Spleen (tissue), 13 donors: ENCODE measurements around the gene UBE4A. TPM values are rescaled to one million over a fixed set of nuclear protein-coding genes. Genes with fewer than 3 reads are reported as not detected.

ENCODE experiments used
- DNase-seq: peaks from one replicate; pipeline ENCODE4 v3.0.0-alpha.2; 2020
- H3K27ac ChIP-seq, 8 donors: fragments of 200-600 bp; sonication (generic) in 7 of 8; 1 replicate in 4 of 8; 2 replicates in 4 of 8; pipeline versions ENCODE4 v1.5.0 to v1.8.0; 2016 to 2021; ENCODE audit warnings: inconsistent platforms in 4 of 8, mild to moderate bottlenecking in 4 of 8, moderate library complexity in 1 of 8
- H3K27me3 ChIP-seq, 7 donors: fragments of 200-600 bp; sonication (generic) in 6 of 7; replicated peaks in 1 of 7; 1 replicate in 4 of 7; 2 replicates in 3 of 7; pipeline versions ENCODE4 v1.5.0 to v1.8.0; 2016 to 2021; ENCODE audit warnings: inconsistent platforms in 3 of 7, mild to moderate bottlenecking in 1 of 7
- H3K36me3 ChIP-seq, 6 donors: fragments of 200-600 bp; sonication (generic) in 5 of 6; 1 replicate in 4 of 6; 2 replicates in 2 of 6; pipeline versions ENCODE4 v1.5.0 to v1.8.0; 2016 to 2021; ENCODE audit warnings: inconsistent platforms in 2 of 6
- H3K4me1 ChIP-seq, 6 donors: fragments of 200-600 bp; sonication (generic) in 5 of 6; 1 replicate in 3 of 6; 2 replicates in 3 of 6; pipeline versions ENCODE4 v1.5.0 to v1.8.0; 2016 to 2021; ENCODE audit warnings: inconsistent platforms in 3 of 6
- H3K4me3 ChIP-seq, 8 donors: fragments of 200-600 bp; sonication (generic) in 7 of 8; 1 replicate in 4 of 8; 2 replicates in 4 of 8; pipeline versions ENCODE4 v1.5.0 to v1.8.0; 2016 to 2021; ENCODE audit warnings: inconsistent platforms in 4 of 8, mild to moderate bottlenecking in 4 of 8, moderate library complexity in 2 of 8
- H3K9me3 ChIP-seq, 8 donors: fragments of 200-600 bp; sonication (generic) in 7 of 8; 1 replicate in 4 of 8; 2 replicates in 4 of 8; pipeline versions ENCODE4 v1.5.0 to v1.8.0; 2016 to 2021; ENCODE audit warnings: inconsistent platforms in 4 of 8
- POLR2A ChIP-seq, 3 donors: fragments of 450-650 bp; IDR thresholded peaks; one replicate each; pipeline ENCODE4 v1.5.1; 2017; ENCODE audit warnings: antibody characterized with exemption in 3 of 3, mild to moderate bottlenecking in 1 of 3
- POLR2AphosphoS5 ChIP-seq, 3 donors: sonication (generic); formaldehyde crosslinking; IDR thresholded peaks; one replicate each; pipeline ENCODE4 v1.5.1; 2017; ENCODE audit warnings: antibody characterized with exemption in 3 of 3
- WGBS, 5 donors: extraction: QIAGEN DNeasy Blood & Tissue Kit in 3 of 5; methylation state at CpG; one replicate each; pipeline versions ENCODE4 v1.1.5 to v1.1.7; 2013 to 2018; 5-methylcytosine and 5-hydroxymethylcytosine counted together
- intact Hi-C: fragments of 100-400 bp; cut with DNase I; formaldehyde crosslinking; loops from one replicate; pipeline ENCODE4 v1.15.0; 2023; ENCODE audit warnings: low total_unique reads
- long read RNA-seq, 2 donors: transcript quantifications; one replicate each; lab custom pipeline, GENCODE V29; 2026
- polyA plus RNA-seq, 3 donors: library from polyadenylated mRNA; stranded (reverse); fragments of 200-250 nt; gene quantifications; one replicate each; pipeline ENCODE4 v1.2.1, GENCODE V29; 2013
- total RNA-seq, 7 donors: library from RNA; depleted of rRNA in 3 of 7; stranded (reverse); fragments of >200 nt in 3 of 7; fragmentation: NEBNext Ultra II Directional in 4 of 7; extraction: Animal tissue kit (Norgen Biotek cat#: 25700) in 4 of 7; gene quantifications; one replicate each; pipeline versions ENCODE4 v1.1.0 to v1.2.1, GENCODE V29; 2016 to 2021
- TF ChIP-seq, protein P1 (sequence below), 11 experiments: fragments of 200-600 bp in 7 of 11; fragments of 450-650 bp in 4 of 11; sonication (generic) in 4 of 11; IDR thresholded peaks in 8 of 11; conservative IDR thresholded peaks in 3 of 11; 1 replicate in 7 of 11; 2 replicates in 4 of 11; pipeline versions ENCODE4 v1.4.0 to v1.8.0; 2016 to 2021; ENCODE audit warnings: antibody characterized with exemption in 11 of 11, inconsistent platforms in 4 of 11, mild to moderate bottlenecking in 1 of 11
- donor health status: healthy with polysubstance abuse.
- donor health status: DM: no; HTN: no; CAD: no; lungs with moderate emphysema.
- donor health status: DM: no; HTN: no; CAD: no.
- donor health status: Bipolar disorder and iron deficiency.
- donor health status: healthy.
- donor health status: DM: no; HTN: no; CAD: no.
- donor health status: DM: yes; HTN: yes; CAD: no.

UBE4A gene, protein sequence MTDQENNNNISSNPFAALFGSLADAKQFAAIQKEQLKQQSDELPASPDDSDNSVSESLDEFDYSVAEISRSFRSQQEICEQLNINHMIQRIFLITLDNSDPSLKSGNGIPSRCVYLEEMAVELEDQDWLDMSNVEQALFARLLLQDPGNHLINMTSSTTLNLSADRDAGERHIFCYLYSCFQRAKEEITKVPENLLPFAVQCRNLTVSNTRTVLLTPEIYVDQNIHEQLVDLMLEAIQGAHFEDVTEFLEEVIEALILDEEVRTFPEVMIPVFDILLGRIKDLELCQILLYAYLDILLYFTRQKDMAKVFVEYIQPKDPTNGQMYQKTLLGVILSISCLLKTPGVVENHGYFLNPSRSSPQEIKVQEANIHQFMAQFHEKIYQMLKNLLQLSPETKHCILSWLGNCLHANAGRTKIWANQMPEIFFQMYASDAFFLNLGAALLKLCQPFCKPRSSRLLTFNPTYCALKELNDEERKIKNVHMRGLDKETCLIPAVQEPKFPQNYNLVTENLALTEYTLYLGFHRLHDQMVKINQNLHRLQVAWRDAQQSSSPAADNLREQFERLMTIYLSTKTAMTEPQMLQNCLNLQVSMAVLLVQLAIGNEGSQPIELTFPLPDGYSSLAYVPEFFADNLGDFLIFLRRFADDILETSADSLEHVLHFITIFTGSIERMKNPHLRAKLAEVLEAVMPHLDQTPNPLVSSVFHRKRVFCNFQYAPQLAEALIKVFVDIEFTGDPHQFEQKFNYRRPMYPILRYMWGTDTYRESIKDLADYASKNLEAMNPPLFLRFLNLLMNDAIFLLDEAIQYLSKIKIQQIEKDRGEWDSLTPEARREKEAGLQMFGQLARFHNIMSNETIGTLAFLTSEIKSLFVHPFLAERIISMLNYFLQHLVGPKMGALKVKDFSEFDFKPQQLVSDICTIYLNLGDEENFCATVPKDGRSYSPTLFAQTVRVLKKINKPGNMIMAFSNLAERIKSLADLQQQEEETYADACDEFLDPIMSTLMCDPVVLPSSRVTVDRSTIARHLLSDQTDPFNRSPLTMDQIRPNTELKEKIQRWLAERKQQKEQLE
- 10 to 100 TPM; 31.8 to 55.6 (median 42.8) TPM for total RNA-seq
- 10 to 100 TPM; 13.0 to 17.8 (median 13.6) TPM for polyA plus RNA-seq
- long read RNA-seq, donor 1, full-length matches to known transcripts = 1 of 16 reads
- long read RNA-seq, donor 1, partial matches to known transcripts = 15 of 16 reads
- long read RNA-seq, donor 1, other reads (novel, unspliced or antisense) = 0 of 16 reads
- long read RNA-seq, donor 2, full-length matches to known transcripts = 1 of 1 reads
- long read RNA-seq, donor 2, partial matches to known transcripts = 0 of 1 reads
- long read RNA-seq, donor 2, other reads (novel, unspliced or antisense) = 0 of 1 reads

DNA sequence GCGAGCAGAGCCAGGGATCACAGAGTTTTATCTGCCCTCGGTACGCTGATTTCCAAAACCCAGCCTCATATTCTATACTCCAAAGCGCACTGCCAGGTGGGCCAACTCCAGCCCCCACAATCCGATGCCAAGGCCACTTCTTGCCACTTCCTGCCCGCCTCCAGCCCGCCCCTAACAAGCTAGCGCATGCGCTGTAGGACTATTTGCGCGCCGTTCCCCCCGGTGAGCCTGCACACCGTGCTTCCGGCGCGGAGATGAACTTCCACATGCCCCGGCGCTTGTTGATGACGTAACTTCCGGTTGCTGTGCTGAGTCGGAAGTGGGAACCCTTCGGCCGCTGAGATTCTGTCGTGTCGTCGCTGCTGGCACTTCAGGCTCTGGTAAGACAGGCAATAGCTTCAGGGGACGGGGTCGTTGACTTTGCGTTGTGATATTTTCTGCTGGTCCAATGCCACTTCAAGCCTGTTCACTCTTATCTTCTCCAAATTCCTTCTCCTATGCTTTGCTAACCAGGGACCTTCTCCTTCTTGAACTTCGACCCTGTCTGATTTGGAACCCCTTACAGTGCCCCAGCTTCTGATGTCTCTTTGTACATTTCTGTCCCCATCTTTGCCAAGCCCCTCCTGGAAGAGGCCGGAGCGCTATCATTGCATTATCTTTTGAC lies at the start of gene UBE4A:
Gene UBE4A (plus strand): TSS at position 306 of the 664 bp plus-strand sequence. CDS start 5,481 bp downstream, outside the sequence.
- TF ChIP-seq POLR2A (IDR thresholded peaks at IDR 0.05) (peak; percentile 27 to 77 (median 30)), POLR2AphosphoS5 (IDR thresholded peaks at IDR 0.05) (peak; percentile 92 to 95 (median 95))
- TF ChIP-seq, protein P1, sequence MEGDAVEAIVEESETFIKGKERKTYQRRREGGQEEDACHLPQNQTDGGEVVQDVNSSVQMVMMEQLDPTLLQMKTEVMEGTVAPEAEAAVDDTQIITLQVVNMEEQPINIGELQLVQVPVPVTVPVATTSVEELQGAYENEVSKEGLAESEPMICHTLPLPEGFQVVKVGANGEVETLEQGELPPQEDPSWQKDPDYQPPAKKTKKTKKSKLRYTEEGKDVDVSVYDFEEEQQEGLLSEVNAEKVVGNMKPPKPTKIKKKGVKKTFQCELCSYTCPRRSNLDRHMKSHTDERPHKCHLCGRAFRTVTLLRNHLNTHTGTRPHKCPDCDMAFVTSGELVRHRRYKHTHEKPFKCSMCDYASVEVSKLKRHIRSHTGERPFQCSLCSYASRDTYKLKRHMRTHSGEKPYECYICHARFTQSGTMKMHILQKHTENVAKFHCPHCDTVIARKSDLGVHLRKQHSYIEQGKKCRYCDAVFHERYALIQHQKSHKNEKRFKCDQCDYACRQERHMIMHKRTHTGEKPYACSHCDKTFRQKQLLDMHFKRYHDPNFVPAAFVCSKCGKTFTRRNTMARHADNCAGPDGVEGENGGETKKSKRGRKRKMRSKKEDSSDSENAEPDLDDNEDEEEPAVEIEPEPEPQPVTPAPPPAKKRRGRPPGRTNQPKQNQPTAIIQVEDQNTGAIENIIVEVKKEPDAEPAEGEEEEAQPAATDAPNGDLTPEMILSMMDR (IDR thresholded peaks at IDR 0.05 in 8 of 11, conservative IDR thresholded peaks at IDR 0.05 in 3 of 11) = peak in 2 of 11 experiments; percentile 17 to 35
- H3K36me3 ChIP-seq = peaks cover 0 to 35% (median 5%) of the 10 kb centered on the region in 6 donors
- DNase-seq = peak; percentile 98
- H3K27me3 ChIP-seq = no peaks in the 10 kb centered on the region
- H3K4me3 ChIP-seq = peak within 1 kb of the TSS; percentile 48 to 87 (median 73)
- H3K4me1 ChIP-seq = peaks cover 20 to 55% (median 42%) of the 10 kb centered on the region in 6 donors
- intact Hi-C loops = no loop called here
- H3K9me3 ChIP-seq = no peaks in the 10 kb centered on the region
- H3K27ac ChIP-seq = peak within 1 kb of the TSS; percentile 64 to 90 (median 84)
- 3 to 6% (median 6%) methylated on average over 28 to 33 of the region's 33 CpGs for WGBS, 5 donors

DNA sequence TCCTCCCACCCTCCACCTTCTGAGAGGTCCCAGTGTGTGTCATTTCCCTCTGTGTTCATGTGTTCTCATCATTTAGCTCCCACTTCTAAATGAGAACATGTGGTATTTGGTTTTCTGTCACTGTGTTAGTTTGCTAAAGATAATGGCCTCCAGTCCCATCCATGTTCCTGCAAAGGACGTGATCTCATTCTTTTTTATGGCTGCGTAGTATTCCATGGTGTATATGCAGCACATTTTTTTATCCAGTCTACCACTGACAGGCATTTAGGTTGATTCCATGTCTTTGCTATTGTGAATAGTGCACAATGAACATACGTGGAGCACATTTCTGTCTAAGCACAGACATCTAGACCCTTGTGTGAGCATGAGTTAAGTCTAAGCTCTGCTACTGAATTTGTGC lies 49.1 kb upstream of the UBE4A start:
- no peak for DNase-seq
- Histone ChIP-seq H3K9me3 (no peaks in the 10 kb centered on the region), H3K4me3 (no peak overlapping the region), H3K36me3 (peaks cover 0 to 20% (median 0%) of the 10 kb centered on the region in 6 donors), H3K27ac (no peak overlapping the region), H3K4me1 (peaks cover 0 to 86% (median 10%) of the 10 kb centered on the region in 6 donors), H3K27me3 (peaks cover 0 to 22% (median 4%) of the 10 kb centered on the region in 7 donors)
- intact Hi-C loops = no loop called here
- TF ChIP-seq POLR2A (IDR thresholded peaks at IDR 0.05) (no peak), POLR2AphosphoS5 (IDR thresholded peaks at IDR 0.05) (no peak)
- TF ChIP-seq, protein P1 (IDR thresholded peaks at IDR 0.05 in 8 of 11, conservative IDR thresholded peaks at IDR 0.05 in 3 of 11) = no peak
- 91 to 97% (median 95%) methylated on average over 3 of the region's 3 CpGs for WGBS, 5 donors

DNA sequence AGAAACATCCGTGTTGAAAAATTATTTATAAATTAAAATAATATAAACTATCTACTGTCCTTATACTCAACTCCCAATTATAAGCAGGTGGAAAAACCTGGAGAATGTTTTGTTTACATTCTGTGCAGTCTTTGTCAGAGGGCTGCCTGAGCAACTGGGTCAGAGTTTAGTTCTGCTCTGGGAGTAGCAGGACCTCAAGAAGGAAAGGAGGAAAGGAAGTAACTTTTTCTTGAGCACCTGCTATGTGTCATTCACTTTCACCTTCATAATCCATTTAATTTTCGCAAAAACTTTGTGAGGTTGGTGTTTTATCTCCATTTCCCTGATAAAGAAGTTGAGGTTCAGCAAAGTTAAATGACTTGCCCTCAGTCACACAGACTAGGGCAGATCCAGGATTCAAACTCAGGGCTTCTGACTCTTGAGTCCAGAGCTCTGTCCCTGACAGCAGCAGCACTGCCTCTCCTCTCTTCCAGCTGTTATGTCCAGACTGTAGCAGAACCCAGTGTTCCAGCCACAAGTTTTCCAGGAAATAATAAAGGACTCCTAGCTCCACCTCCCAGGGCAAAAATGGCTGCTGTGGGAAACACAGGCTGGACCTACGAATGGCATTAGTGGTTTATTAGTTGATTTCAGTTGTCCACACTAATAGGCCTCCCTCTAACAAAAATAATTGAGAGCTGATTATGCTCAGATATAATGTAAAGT lies 48.5 kb upstream of the UBE4A start:
- Histone ChIP-seq H3K9me3 (no peaks in the 10 kb centered on the region), H3K4me1 (peaks cover 5 to 92% (median 17%) of the 10 kb centered on the region in 6 donors), H3K4me3 (no peak overlapping the region), H3K27me3 (peaks cover 0 to 24% (median 4%) of the 10 kb centered on the region in 7 donors), H3K27ac (peak overlapping the region in 3 of 8 donors; percentile 7 to 34 (median 13)), H3K36me3 (peaks cover 0 to 20% (median 0%) of the 10 kb centered on the region in 6 donors)
- TF ChIP-seq, protein P1 (IDR thresholded peaks at IDR 0.05 in 8 of 11, conservative IDR thresholded peaks at IDR 0.05 in 3 of 11) = no peak
- TF ChIP-seq POLR2A (IDR thresholded peaks at IDR 0.05) (no peak), POLR2AphosphoS5 (IDR thresholded peaks at IDR 0.05) (no peak)
- no peak for DNase-seq
- intact Hi-C loops = no loop called here
- whole genome bisulfite sequencing, 5 donors = 78 to 88% (median 81%) methylated on average over 3 of the region's 3 CpGs
